Peyer's patch (tissue), 4 donors: ENCODE data around the gene GPC6. TPM values are rescaled to one million over a fixed set of nuclear protein-coding genes. Genes with fewer than 3 reads are reported as not detected.

Source experiments
- DNase-seq, 3 donors: peaks; one replicate each; pipeline ENCODE4 v3.0.0-alpha.2; 2017 to 2019
- H3K27ac ChIP-seq, 4 donors: fragments of 200-600 bp; sonication (generic); one replicate each; pipeline ENCODE4 v1.5.1; 2016 to 2019
- H3K27me3 ChIP-seq, 2 donors: fragments of 200-600 bp; sonication (generic); one replicate each; pipeline ENCODE4 v1.5.1; 2019
- H3K36me3 ChIP-seq, 3 donors: fragments of 200-600 bp; sonication (generic); one replicate each; pipeline ENCODE4 v1.5.1; 2016 to 2019
- H3K4me1 ChIP-seq, 4 donors: fragments of 200-600 bp; sonication (generic); one replicate each; pipeline ENCODE4 v1.5.1; 2016 to 2019
- H3K4me3 ChIP-seq, 4 donors: fragments of 200-600 bp; sonication (generic); 1 replicate in 3 of 4; 2 replicates in 1 of 4; pipeline ENCODE4 v1.5.1; 2016 to 2019; ENCODE audit warnings: mild to moderate bottlenecking in 1 of 4
- H3K9me3 ChIP-seq, 4 donors: fragments of 200-600 bp; sonication (generic); one replicate each; pipeline ENCODE4 v1.5.1; 2016 to 2019; ENCODE audit warnings: mild to moderate bottlenecking in 1 of 4
- CTCF ChIP-seq, 6 experiments: fragments of 450-650 bp in 4 of 6; fragments of 200-600 bp in 2 of 6; sonication (generic) in 1 of 6; IDR thresholded peaks; one replicate each; pipeline ENCODE4 v1.5.1; 2017 to 2019; ENCODE audit warnings: antibody characterized with exemption in 6 of 6, mild to moderate bottlenecking in 3 of 6, moderate library complexity in 1 of 6
- POLR2A ChIP-seq, 2 donors: fragments of 450-650 bp; IDR thresholded peaks; one replicate each; pipeline ENCODE4 v1.5.1; 2017; ENCODE audit warnings: antibody characterized with exemption in 2 of 2, mild to moderate bottlenecking in 2 of 2, moderate library complexity in 2 of 2
- total RNA-seq, 4 donors: library from RNA; depleted of rRNA; stranded (reverse); fragments of >200 nt; gene quantifications; one replicate each; pipeline ENCODE4 v1.1.0, GENCODE V29; 2016

Gene GPC6
- total RNA-seq, 4 donors from 2014 or later: 1.6 to 13.2 (median 2.6) TPM

- no peaks in the 10 kb centered on the region for H3K27me3 ChIP-seq
- no peak overlapping the region for H3K4me3 ChIP-seq
- H3K4me1 ChIP-seq: no peaks in the 10 kb centered on the region
- no peak for DNase-seq
- H3K27ac ChIP-seq: no peak overlapping the region
- H3K36me3 ChIP-seq: no peaks in the 10 kb centered on the region
- no peaks in the 10 kb centered on the region for H3K9me3 ChIP-seq
- TF ChIP-seq POLR2A (IDR thresholded peaks at IDR 0.05) (no peak), CTCF (IDR thresholded peaks at IDR 0.05) (no peak)
These were observed 1036.4 kb downstream of the GPC6 start for GRCh38 chr13:94263038-94263437.

GRCh38 chr13:94267581-94268366 is 1041.2 kb downstream of the GPC6 start:
- H3K4me1 ChIP-seq: no peaks in the 10 kb centered on the region
- no peaks in the 10 kb centered on the region for H3K27me3 ChIP-seq
- no peaks in the 10 kb centered on the region for H3K9me3 ChIP-seq
- H3K27ac ChIP-seq: no peak overlapping the region
- no peaks in the 10 kb centered on the region for H3K36me3 ChIP-seq
- TF ChIP-seq CTCF (IDR thresholded peaks at IDR 0.05): no peak
- no peak for TF ChIP-seq POLR2A (IDR thresholded peaks at IDR 0.05)
- DNase-seq: no peak
- no peak overlapping the region for H3K4me3 ChIP-seq

GRCh38 chr13:94268661-94269060 is 1042.1 kb downstream of the GPC6 start:
- DNase-seq: no peak
- TF ChIP-seq CTCF (IDR thresholded peaks at IDR 0.05) (no peak), POLR2A (IDR thresholded peaks at IDR 0.05) (no peak)
- H3K27me3 ChIP-seq: no peaks in the 10 kb centered on the region
- no peaks in the 10 kb centered on the region for H3K4me1 ChIP-seq
- H3K9me3 ChIP-seq: no peaks in the 10 kb centered on the region
- H3K36me3 ChIP-seq: no peaks in the 10 kb centered on the region
- H3K27ac ChIP-seq: no peak overlapping the region
- no peak overlapping the region for H3K4me3 ChIP-seq

- TF ChIP-seq CTCF (IDR thresholded peaks at IDR 0.05): no peak
- no peak for TF ChIP-seq POLR2A (IDR thresholded peaks at IDR 0.05)
- Histone ChIP-seq H3K27ac (no peak overlapping the region), H3K27me3 (no peaks in the 10 kb centered on the region)
These were observed 1043.0 kb downstream of the GPC6 start for GRCh38 chr13:94269557-94269956.

GRCh38 chr13:94270556-94270955 is 1043.9 kb downstream of the GPC6 start:
- H3K9me3 ChIP-seq: no peaks in the 10 kb centered on the region

More at GRCh38 chr13:94269557-94269956, 1043.0 kb downstream of the GPC6 start:
- no peaks in the 10 kb centered on the region for H3K9me3 ChIP-seq
- H3K4me3 ChIP-seq: no peak overlapping the region
- no peak for DNase-seq
- no peaks in the 10 kb centered on the region for H3K36me3 ChIP-seq
- H3K4me1 ChIP-seq: no peaks in the 10 kb centered on the region

More at GRCh38 chr13:94270556-94270955, 1043.9 kb downstream of the GPC6 start:
- no peak overlapping the region for H3K4me3 ChIP-seq
- H3K27me3 ChIP-seq: no peaks in the 10 kb centered on the region
- no peak for DNase-seq
- no peak overlapping the region for H3K27ac ChIP-seq
- no peaks in the 10 kb centered on the region for H3K4me1 ChIP-seq
- H3K36me3 ChIP-seq: no peaks in the 10 kb centered on the region
- TF ChIP-seq CTCF (IDR thresholded peaks at IDR 0.05): no peak
